Testis (tissue), 3 donors: Measurements from ENCODE around the gene CMTM5. TPM values are rescaled to one million over a fixed set of nuclear protein-coding genes. Genes with fewer than 3 reads are reported as not detected.

Experiments used
- DNase-seq: peaks from one replicate; pipeline ENCODE4 v3.0.0-alpha.2; 2019
- H3K27ac ChIP-seq, 2 donors: fragments of 200-600 bp; sonication (generic); one replicate each; pipeline ENCODE4 v1.5.1; 2019
- H3K27me3 ChIP-seq: fragments of 200-600 bp; sonication (generic); one replicate; pipeline ENCODE4 v1.5.1; 2019
- H3K36me3 ChIP-seq: fragments of 200-600 bp; sonication (generic); one replicate; pipeline ENCODE4 v1.5.1; 2017; ENCODE audit warnings: low read depth; ENCODE audit errors: missing control alignments
- H3K4me1 ChIP-seq: fragments of 200-600 bp; sonication (generic); one replicate; pipeline ENCODE4 v1.5.1; 2019
- H3K4me3 ChIP-seq, 2 donors: fragments of 200-600 bp; sonication (generic); one replicate each; pipeline ENCODE4 v1.5.1; 2017 to 2019
- H3K9me3 ChIP-seq: fragments of 200-600 bp; sonication (generic); one replicate; pipeline ENCODE4 v1.5.1; 2017
- CTCF ChIP-seq, 3 experiments: fragments of 450-650 bp in 2 of 3; fragments of 200-600 bp in 1 of 3; sonication (generic) in 1 of 3; IDR thresholded peaks; one replicate each; pipeline ENCODE4 v1.5.1; 2016 to 2019; ENCODE audit warnings: antibody characterized with exemption in 3 of 3, mild to moderate bottlenecking in 2 of 3, moderate library complexity in 1 of 3
- POLR2A ChIP-seq: fragments of 450-650 bp; IDR thresholded peaks from one replicate; pipeline ENCODE4 v1.6.1; 2017; ENCODE audit warnings: antibody characterized with exemption, mild to moderate bottlenecking, moderate library complexity
- WGBS, 2 donors: methylation state at CpG; one replicate each; pipeline ENCODE4 v1.1.5; 2018; 5-methylcytosine and 5-hydroxymethylcytosine counted together
- intact Hi-C: fragments of 100-400 bp; cut with DNase I; formaldehyde crosslinking; loops from one replicate; pipeline ENCODE4 v1.15.1; 2023; ENCODE audit warnings: low total_unique reads
- polyA plus RNA-seq: library from polyadenylated mRNA; stranded (reverse); fragments of 350-450 nt; fragmentation: Illumina TruSeq; extraction: RNeasy Lipid Tissue Mini Kit (QIAGEN cat#74804); gene quantifications from one replicate; pipeline ENCODE4 v1.2.3, GENCODE V29; 2014; ENCODE audit warnings: low read depth, low replicate concordance; ENCODE audit not compliant: insufficient read depth
- total RNA-seq, 2 donors: library from RNA; depleted of rRNA; stranded (reverse); fragments of >200 nt; gene quantifications; one replicate each; pipeline ENCODE4 v1.2.3, GENCODE V29; 2016

The CMTM5 gene
- total and polyA plus RNA-seq, 3 donors from 2014 or later = 0.55 to 0.84 (median 0.81) TPM

DNA sequence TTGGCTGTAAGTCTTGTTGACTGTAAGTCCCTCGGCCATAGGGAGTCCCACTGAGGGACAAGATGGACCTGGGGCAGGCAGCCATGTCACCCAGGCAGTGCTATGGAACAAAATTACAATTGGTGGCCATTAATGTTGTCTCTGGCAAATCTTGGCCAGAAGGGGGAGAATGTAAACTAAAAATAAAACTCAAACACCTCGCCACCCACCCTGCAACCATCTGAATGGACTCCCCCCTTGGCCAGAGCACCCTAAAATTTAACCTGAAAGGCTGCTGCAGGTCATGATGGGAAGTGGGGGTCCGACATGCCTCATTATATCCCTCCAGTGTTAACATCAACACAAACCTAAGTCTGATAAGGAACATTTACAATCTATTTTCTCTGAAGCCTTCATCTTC is 32.4 kb upstream of the CMTM5 start:
- Histone ChIP-seq H3K4me1 (no peaks in the 10 kb centered on the region), H3K27me3 (no peaks in the 10 kb centered on the region), H3K4me3 (no peak overlapping the region), H3K27ac (no peak overlapping the region), H3K9me3 (no peaks in the 10 kb centered on the region), H3K36me3 (no peaks in the 10 kb centered on the region)
- no peak for DNase-seq
- intact Hi-C loops = no loop called here
- WGBS, 2 donors = 69 to 73% methylated on average over 3 of the region's 3 CpGs
- no peak for TF ChIP-seq POLR2A
- no peak for TF ChIP-seq CTCF (IDR thresholded peaks at IDR 0.05)

GRCh38 chr14:23345987-23346692 is 30.7 kb upstream of the CMTM5 start:
- Histone ChIP-seq H3K4me3 (no peak overlapping the region), H3K9me3 (no peaks in the 10 kb centered on the region), H3K36me3 (no peaks in the 10 kb centered on the region), H3K4me1 (no peaks in the 10 kb centered on the region), H3K27me3 (no peaks in the 10 kb centered on the region), H3K27ac (no peak overlapping the region)
- no peak for DNase-seq
- no peak for TF ChIP-seq CTCF (IDR thresholded peaks at IDR 0.05)
- TF ChIP-seq POLR2A = no peak
- intact Hi-C loops = no loop called here
- WGBS, 2 donors = 72 to 83% methylated on average over 10 to 13 of the region's 13 CpGs

DNA sequence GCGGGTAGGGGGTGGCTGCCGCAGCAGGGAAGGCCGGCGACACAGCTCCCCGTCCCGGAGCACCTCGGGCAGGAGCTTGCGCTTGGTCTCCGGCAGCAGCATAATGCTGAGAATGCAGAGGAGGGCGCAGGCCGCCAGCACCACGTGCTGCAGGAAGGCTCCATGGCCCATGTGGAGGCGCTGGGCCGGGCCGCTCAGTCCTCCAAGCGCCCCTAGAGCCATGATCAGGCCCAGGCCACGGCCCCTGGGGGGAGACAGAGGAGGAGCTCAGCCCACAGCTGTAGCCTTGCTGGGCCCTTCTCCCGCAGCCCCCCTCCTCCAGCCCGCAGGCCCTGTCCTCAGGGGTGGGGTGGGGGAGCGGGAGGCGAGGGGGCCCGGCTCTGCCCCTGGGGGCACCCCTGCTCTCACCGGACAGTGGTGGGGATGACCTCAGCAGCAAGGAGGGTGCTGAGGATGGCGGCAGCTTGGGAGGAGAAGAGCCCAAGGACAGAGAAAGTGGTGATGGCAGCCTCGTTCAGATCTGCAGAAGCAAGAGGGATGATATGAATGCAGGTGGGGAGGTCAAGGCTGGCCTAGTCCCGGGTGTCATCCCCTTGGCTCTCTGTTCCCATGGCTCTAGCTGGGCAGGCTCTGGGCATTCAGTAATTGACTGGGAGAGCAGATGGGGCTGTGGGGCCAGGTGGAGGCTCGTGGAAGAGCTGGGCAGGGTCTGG is 30.0 kb upstream of the CMTM5 start:
- Histone ChIP-seq H3K36me3 (no peaks in the 10 kb centered on the region), H3K4me1 (peaks cover 4% of the 10 kb centered on the region), H3K9me3 (no peaks in the 10 kb centered on the region), H3K27me3 (no peaks in the 10 kb centered on the region), H3K4me3 (no peak overlapping the region), H3K27ac (no peak overlapping the region)
- intact Hi-C loops = no loop called here
- no peak for TF ChIP-seq POLR2A
- no peak for TF ChIP-seq CTCF (IDR thresholded peaks at IDR 0.05)
- DNase-seq = no peak
- WGBS, 2 donors = 77 to 79% methylated on average over 11 to 25 of the region's 27 CpGs

DNA sequence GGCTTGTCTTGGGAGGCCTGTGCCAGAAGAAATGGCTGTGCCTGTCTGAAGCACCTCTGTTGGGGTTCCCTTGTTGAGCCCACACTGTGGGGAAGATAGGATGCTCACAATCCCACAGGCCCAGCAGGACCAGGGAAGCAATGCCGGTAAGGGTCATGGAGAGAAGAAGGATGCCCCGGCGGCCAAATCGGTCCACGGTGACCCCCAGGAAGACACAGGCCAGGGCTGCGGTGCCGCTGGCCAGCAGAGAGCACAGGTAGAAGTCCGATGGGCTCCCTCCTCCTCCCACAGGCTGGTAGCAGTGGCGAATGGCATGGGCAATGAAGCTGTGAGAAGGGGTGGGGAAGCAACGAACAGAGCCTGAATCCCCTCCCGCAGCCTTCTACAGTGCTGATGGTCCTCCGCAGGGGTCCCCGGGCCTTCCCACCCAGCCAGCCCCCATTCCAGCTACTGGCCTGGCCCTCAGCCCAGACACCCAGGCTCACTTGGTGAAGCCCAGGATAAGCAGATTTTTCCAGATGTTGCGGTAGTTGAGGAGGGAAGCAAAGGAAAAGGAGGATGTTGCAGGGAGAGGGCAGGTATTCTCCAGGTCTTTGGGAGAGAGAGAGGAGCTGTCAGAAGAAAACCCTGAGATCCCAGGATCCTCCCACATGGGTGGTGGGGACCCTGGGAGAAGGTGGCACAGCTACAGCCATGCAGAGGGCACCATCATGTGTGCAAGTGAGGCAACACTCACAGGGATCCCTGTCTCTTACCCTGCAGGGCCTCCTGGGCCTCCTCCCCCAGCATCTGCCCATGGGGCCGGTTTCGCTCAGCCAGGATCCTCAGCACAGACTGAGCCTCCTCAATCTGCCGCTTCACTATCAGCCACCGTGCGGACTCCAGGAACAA is 29.2 kb upstream of the CMTM5 start:
- no peak for DNase-seq
- H3K4me1 ChIP-seq = peaks cover 5% of the 10 kb centered on the region
- intact Hi-C loops = no loop called here
- H3K9me3 ChIP-seq = no peaks in the 10 kb centered on the region
- no peak for TF ChIP-seq POLR2A
- no peak for TF ChIP-seq CTCF (IDR thresholded peaks at IDR 0.05)
- 92% methylated on average over 15 to 19 of the region's 19 CpGs for WGBS, 2 donors
- no peak overlapping the region for H3K27ac ChIP-seq
- H3K4me3 ChIP-seq = no peak overlapping the region
- H3K36me3 ChIP-seq = no peaks in the 10 kb centered on the region
- no peaks in the 10 kb centered on the region for H3K27me3 ChIP-seq
